Left lung (tissue), 10 donors: ENCODE data around the gene CARS2. TPM values are rescaled to one million over a fixed set of nuclear protein-coding genes. Genes with fewer than 3 reads are reported as not detected.
A peak's percentile ranks its signal among the peaks of the same experiment; 100 is the strongest.

ENCODE experiments used
- ATAC-seq: fragments of 200-7000 bp; cut with Tn5 transposase; one replicate; pipeline ENCODE4 v1.9.1; 2020; ENCODE audit warnings: moderate library complexity
- DNase-seq, 4 donors: peaks; one replicate each; pipeline ENCODE4 v3.0.0-alpha.2; 2013 to 2020
- H3K27ac ChIP-seq, 2 donors: fragments of 200-600 bp; sonication (generic) in 1 of 2; one replicate each; pipeline versions ENCODE4 v1.5.0 to v1.8.0; 2020 to 2021
- H3K27me3 ChIP-seq, 2 donors: fragments of 200-600 bp; sonication (generic) in 1 of 2; one replicate each; pipeline versions ENCODE4 v1.5.0 to v1.8.0; 2020 to 2021
- H3K36me3 ChIP-seq, 2 donors: fragments of 200-600 bp; sonication (generic) in 1 of 2; one replicate each; pipeline versions ENCODE4 v1.5.0 to v1.8.0; 2020 to 2021
- H3K4me1 ChIP-seq, 2 donors: fragments of 200-600 bp; one replicate each; pipeline ENCODE4 v1.8.0; 2021
- H3K4me3 ChIP-seq, 2 donors: fragments of 200-600 bp; sonication (generic) in 1 of 2; one replicate each; pipeline versions ENCODE4 v1.5.0 to v1.8.0; 2020 to 2021; ENCODE audit warnings: mild to moderate bottlenecking in 1 of 2
- H3K9me3 ChIP-seq, 2 donors: fragments of 200-600 bp; sonication (generic) in 1 of 2; one replicate each; pipeline versions ENCODE4 v1.5.0 to v1.8.0; 2020 to 2021
- CTCF ChIP-seq, 2 donors: fragments of 200-600 bp; sonication (generic) in 1 of 2; IDR thresholded peaks; one replicate each; pipeline versions ENCODE4 v1.5.0 to v1.8.0; 2021; ENCODE audit warnings: antibody characterized with exemption in 2 of 2
- intact Hi-C, 2 donors: fragments of 100-400 bp; cut with DNase I; formaldehyde crosslinking; loops; one replicate each; pipeline versions ENCODE4 v1.11.2 to v1.14.2; 2022
- polyA plus RNA-seq, 6 donors: library from polyadenylated mRNA; unstranded; fragments of 120-200 nt; gene quantifications; one replicate each; pipeline ENCODE4 v1.2.1, GENCODE V29; 2013; ENCODE audit not compliant: insufficient read length in 6 of 6
- total RNA-seq, 2 donors: library from RNA; stranded (reverse); fragmentation: NEBNext Ultra II Directional; extraction: Animal tissue kit (Norgen Biotek cat#: 25700); gene quantifications; one replicate each; pipeline ENCODE4 v1.2.1, GENCODE V29; 2021
- donor health status: DM: no; HTN: yes; CAD: no.
- donor health status: DM: no; HTN: no; CAD: no.

CARS2 gene
- total and polyA plus RNA-seq, 8 donors = 61.9 to 79.8 (median 71.3) TPM

- intact Hi-C loops = no loop called here
- Histone ChIP-seq H3K9me3 (no peaks in the 10 kb centered on the region), H3K27me3 (no peaks in the 10 kb centered on the region), H3K27ac (no peak overlapping the region), H3K4me3 (no peak overlapping the region), H3K36me3 (peaks cover 0 to 17% of the 10 kb centered on the region in 2 donors), H3K4me1 (peaks cover 17 to 36% of the 10 kb centered on the region in 2 donors)
- DNase-seq = peak in 1 of 4 donors; percentile 49
- TF ChIP-seq CTCF (IDR thresholded peaks at IDR 0.05) = no peak
- no peak for ATAC-seq
These were observed 87.1 kb downstream of the CARS2 start for GRCh38 chr13:110618780-110619179.

GRCh38 chr13:110618167-110618566 is 87.7 kb downstream of the CARS2 start:
- Histone ChIP-seq H3K27ac (peak overlapping the region in 1 of 2 donors; percentile 42), H3K9me3 (no peaks in the 10 kb centered on the region), H3K4me1 (peaks cover 17 to 36% of the 10 kb centered on the region in 2 donors), H3K36me3 (peaks cover 0 to 12% of the 10 kb centered on the region in 2 donors), H3K4me3 (no peak overlapping the region), H3K27me3 (no peaks in the 10 kb centered on the region)
- ATAC-seq (no peak), DNase-seq (no peak)
- no peak for TF ChIP-seq CTCF (IDR thresholded peaks at IDR 0.05)
- intact Hi-C loops = no loop called here

- peak in 2 of 4 donors; percentile 54 to 77 for DNase-seq
- H3K27me3 ChIP-seq = no peaks in the 10 kb centered on the region
- TF ChIP-seq CTCF (IDR thresholded peaks at IDR 0.05) = no peak
- peaks cover 17 to 36% of the 10 kb centered on the region in 2 donors for H3K4me1 ChIP-seq
- H3K9me3 ChIP-seq = no peaks in the 10 kb centered on the region
- H3K36me3 ChIP-seq = peaks cover 0 to 5% of the 10 kb centered on the region in 2 donors
- no peak overlapping the region for H3K4me3 ChIP-seq
- peak overlapping the region; percentile 37 to 42 for H3K27ac ChIP-seq
- intact Hi-C loops = no loop called here
- ATAC-seq = peak; percentile 38
These were observed 88.4 kb downstream of the CARS2 start for GRCh38 chr13:110617321-110618072.

GRCh38 chr13:110616103-110617101 is 89.5 kb downstream of the CARS2 start:
- ATAC-seq = peak; percentile 56
- DNase-seq = peak in 1 of 4 donors; percentile 48
- intact Hi-C loops = no loop called here
- Histone ChIP-seq H3K9me3 (no peaks in the 10 kb centered on the region), H3K27ac (peak overlapping the region; percentile 85 to 88), H3K36me3 (no peaks in the 10 kb centered on the region), H3K4me1 (peaks cover 17 to 36% of the 10 kb centered on the region in 2 donors), H3K4me3 (peak overlapping the region; percentile 77 to 83), H3K27me3 (no peaks in the 10 kb centered on the region)
- TF ChIP-seq CTCF (IDR thresholded peaks at IDR 0.05) = no peak
